GM21529 (cell line): ENCODE measurements around the gene KDELR3.
A peak's percentile ranks its signal among the peaks of the same experiment; 100 is the strongest.

Experiments
- ATAC-seq: cut with Tn5 transposase; IDR thresholded peaks from one replicate; pipeline ENCODE4 v1.9.1; 2021; ENCODE audit not compliant: unreplicated experiment

KDELR3 gene

DNA sequence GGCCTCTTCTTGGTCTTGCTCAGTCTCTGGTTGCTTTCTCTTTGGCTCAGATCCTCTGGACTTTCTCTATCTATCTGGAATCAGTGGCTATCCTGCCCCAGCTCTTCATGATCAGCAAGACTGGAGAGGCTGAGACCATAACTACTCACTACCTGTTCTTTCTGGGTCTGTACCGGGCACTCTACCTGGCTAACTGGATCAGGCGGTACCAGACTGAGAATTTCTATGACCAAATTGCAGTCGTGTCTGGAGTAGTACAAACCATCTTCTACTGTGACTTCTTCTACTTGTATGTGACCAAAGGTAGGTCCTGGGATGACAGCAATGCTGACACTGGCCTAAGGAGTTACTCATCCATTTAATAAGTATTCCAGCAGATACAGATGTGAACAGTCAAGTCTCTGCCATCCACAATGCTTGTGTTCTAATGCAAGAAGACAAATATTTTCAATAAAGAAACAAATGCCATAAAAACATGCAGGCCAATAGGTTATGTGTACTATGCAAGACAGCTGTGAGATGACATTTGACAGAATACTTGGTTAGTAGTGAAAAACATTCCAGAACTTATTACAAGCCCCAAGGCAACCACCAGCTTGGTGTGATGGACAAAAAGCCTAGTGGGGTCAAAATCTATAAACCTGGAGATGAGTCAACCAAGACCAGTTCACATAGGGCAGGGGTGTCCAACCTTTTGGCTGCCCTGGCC, 13.4 kb downstream of the KDELR3 start:
- no peak for ATAC-seq

DNA sequence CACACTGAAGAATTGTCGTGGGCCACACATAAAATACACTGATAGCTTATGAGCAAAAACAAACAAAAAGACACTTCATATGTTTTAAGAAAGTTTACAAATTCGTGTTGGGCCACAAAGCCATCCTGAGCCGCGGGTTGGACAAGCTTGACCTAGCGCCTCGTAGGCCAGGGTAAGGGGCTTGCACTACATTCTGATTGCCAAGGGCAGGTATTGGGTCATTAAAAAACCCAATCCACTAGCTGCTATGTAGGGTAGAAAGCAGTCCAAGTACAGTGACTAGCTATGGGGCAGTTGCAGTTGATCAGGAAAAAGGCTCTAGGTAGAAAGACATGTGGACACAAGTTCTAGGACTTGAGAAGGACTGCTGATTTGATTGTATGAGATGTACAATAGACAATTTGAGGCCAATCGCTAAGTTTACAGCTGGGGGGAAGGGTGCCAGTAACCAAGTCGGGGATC, 14.0 kb downstream of the KDELR3 start:
- no peak for ATAC-seq

DNA sequence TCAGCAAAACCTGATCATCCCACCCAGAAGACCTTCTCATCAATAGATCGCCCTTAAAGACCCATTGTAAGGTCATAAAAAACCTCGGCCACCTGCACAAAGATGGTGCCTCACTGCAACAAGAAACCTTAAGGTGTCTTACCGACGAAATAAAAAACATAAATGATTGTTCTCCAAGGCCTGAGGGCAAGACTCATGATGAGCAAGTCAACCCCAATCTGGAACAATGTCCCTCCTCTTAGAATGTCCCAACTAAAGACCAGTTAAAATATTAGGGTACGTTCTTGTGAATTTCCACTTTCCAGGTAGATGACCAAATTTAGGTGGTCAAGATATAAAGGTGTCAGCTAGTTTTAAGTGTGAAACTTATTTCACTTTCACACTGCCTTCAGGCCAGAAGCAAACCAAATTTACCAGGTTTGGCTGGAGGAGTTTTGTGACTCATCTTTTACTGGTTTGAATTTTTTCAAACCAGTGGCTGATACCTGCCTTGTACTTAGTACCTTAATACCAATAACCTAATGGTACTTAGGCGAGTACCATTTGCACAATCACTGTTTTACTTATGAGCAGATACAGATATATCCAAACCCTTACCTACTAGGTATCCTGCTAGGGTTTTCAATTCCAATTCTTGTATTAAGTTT, 14.9 kb downstream of the KDELR3 start:
- ATAC-seq, result no peak

DNA sequence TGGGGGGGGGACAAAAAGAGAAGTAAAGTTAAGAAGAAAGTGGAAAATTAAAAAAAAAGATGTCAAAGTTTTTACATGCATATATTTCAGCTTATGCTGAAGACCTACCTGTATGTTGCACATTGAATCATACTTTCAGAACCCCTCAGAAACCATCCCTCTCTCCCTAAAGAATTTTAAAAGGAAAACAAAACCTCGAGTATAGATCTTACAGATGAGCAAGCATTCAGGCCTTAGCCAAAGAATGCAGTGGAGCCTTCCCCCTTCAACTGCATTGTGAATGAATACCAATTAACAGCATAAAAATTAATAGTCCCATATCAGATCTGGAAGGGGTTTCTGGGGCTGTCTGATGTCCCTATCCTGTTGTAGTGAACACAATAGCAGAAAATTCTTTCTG, 16.3 kb downstream of the KDELR3 start:
- no peak for ATAC-seq

DNA sequence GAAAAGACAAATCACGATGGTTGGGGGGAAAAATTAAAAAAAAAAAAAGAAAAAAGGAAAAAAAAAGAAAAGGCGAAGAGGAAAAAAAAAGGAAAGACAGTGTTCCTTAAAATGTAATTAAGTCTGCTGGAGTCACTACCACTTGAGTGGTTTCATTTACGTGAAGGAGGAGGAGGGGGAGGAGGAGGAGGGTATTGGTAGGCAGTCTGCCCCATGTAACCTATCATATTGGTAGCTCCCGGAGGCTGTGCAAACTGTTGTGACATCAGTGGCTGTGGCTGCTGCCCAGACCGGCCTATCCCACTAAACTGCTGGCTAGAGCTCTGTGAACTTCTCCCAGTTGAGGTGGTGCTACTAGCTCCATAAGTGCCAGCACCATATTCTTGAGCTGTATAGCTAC, 17.9 kb downstream of the KDELR3 start:
- no peak for ATAC-seq

DNA sequence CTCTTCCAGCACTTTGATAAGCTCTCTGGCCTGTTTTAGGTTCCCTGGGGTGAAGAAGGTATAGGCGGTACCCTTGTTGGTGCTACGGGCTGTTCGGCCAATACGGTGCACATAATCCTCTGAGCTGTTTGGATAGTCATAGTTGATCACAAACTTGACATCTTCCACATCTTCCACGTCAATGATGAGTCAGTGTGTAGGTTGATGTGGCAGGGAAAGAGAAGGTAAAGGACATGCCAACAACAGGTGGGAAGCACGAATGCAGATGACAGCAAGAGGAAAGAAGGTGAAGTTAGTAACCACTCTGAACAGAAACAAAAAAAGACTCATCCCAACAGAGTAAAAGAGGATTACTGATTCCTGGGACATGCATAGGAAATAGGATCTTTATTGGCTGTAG, 20.1 kb downstream of the KDELR3 start:
- no peak for ATAC-seq

DNA sequence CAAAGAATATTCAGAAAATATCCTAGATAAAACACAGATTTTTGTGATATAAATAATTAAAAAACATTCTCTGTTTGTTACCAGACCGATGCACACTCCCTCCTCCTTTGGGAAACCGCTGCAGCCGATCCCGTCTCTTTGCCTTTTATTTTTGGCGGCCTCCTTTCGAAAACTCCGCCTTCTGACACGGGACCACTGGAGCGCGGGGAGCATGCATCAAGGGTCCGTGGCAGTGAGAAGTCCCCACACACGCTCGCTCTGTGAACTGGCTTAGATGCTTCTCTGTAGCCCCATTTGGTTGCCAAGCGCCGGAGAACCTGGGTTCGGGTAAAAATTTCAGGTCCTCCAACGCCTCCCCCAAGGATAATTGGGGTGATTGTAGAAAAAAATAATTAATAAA, 21.2 kb downstream of the KDELR3 start:
- ATAC-seq, result no peak

DNA sequence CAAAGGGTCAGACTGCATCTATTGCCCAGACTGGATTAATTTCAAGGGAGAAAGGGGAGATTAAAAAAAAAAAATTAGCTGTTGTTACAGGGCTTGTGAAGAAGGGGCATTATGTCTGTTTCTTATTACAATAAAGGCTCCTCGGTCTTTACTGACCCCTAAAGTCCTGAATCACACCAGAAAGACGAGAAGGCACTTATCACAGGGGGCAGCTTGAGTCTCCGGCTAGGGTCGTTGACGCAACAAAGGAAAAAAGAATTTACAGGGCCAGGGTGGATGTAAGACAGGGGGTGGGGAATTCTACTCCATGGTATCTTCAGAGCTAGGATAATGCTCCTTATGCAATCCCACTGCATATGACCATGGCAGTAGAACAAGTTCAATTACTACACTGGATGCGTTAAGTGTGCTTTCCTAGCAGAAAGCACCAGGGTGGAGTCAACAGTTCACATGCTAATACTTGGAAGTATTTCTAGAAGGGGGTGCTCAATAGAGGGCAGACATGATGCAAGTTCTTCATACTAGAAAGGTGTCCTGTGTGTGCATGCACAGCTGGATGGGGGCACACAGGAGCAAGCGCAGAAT, 21.8 kb downstream of the KDELR3 start:
- no peak for ATAC-seq

DNA sequence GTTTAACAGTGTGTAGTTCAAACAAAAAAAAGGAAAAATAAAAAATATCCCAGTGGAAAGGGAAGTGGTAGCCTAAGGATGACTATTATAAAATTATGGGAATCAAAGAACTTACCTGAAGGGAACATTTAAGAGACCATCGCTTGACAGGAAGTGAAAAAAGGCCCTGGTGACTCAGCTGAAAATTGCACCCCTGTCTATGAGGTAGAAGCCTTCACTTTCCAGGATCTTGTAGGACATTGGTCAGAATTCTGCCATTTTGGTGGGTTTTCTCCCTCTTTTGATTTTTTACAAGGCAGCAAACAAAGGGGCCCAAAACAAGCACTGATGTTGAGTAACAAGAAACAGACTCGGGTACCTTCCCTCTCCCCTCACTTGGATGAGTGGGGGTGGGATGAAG, 22.6 kb downstream of the KDELR3 start:
- no peak for ATAC-seq

DNA sequence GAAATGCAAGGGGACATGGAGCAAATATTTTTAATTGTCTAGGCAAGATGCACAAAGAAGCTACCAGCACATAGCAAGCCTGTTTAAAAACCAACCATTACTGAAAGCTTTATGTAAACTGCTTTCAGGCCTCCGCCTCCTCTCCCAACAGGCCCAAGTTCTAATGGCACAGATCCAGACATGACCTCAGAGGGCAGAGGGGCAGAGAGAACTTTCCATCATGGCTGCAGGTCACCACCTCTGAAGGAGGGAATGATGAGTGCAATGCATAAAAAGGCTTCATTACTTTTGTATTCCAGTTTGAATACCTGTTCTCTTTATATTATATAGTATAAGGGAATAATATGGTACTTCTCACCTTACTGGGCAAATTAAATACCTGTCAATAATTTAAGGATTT, 23.0 kb downstream of the KDELR3 start:
- ATAC-seq, result no peak

DNA sequence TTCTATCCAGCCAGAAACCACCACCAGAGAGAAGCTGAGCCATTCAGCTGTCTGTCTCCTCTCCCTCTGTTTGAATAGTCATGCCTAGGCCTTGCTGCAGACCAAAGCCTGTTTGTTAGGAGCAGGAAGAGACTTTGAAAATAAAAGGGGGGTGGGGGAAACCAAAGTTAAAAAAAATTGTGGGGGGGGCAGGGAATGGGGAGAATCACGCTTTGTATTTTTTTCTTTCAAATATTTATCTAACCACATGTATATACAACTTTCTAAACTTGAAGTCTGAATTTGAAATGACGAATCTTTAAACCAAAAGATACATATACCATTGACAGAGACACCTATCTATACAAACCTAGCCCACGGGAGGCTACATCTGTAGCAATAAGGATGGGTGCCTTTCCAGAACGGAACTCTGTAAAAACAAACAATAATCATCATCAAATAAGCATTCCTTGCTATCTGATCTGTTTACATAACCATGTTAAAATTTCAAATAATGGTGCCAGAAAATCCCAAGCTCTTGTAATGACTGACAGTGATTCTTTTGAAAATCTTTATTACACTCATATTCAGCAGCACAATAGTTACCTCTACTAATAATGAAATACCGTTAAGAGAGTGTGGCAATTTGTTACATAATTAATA, 23.9 kb downstream of the KDELR3 start:
- ATAC-seq, result no peak

DNA sequence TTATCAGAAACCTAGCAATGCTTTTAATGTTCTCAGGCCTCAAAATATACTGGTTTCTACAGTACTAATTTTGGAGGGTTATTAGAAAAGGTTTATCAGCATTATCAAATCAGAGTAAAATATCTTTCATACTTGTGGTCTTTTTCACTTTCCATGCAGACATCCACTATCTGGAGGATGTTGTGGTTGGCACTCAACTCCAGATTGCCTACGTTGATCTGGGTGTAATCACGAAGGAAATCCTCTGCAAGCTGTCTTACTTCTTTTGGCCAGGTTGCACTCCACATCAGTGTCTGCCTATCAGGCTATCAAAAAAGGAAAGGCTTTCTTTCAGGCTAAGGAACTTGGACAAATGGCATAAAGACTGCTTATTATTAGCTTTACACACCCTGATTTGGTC, 26.6 kb downstream of the KDELR3 start:
- ATAC-seq, result no peak

DNA sequence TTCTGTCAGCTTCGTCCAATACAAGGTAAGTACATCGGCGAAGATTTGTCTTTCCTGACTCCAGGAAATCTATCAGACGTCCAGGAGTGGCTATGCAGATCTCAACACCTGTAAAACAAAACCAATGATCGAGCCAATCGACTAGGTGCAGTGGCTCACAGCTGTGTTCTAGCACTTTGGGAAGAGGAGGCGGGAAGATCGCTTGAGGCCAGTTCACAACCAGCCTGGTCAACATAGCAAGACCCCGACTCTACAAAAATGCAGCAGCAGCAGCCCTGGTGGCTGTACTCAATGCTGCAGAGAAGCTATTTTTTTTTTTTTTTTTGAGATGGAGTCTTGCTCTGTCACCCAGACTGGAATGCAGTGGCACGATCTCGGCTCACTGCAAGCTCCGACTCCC, 27.0 kb downstream of the KDELR3 start:
- no peak for ATAC-seq

DNA sequence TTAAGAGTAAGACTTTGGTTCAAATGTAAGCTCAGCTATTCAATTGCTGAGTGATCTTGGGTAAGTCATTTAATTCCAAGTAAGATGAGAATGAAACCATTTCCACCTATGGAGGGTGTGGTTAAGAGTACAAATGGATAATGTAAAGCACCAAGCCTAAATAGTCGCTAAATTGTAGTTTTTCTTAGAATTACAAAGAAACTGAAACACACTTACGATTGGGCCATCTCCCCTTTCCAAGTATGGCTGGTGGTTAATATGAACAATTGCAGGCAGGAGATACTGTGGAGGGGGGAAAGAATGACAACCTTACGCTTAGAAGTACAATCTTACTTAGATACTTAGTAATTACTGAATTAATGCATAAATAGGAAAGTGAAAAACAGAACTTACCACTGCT, 30.0 kb downstream of the KDELR3 start:
- ATAC-seq, result no peak

DNA sequence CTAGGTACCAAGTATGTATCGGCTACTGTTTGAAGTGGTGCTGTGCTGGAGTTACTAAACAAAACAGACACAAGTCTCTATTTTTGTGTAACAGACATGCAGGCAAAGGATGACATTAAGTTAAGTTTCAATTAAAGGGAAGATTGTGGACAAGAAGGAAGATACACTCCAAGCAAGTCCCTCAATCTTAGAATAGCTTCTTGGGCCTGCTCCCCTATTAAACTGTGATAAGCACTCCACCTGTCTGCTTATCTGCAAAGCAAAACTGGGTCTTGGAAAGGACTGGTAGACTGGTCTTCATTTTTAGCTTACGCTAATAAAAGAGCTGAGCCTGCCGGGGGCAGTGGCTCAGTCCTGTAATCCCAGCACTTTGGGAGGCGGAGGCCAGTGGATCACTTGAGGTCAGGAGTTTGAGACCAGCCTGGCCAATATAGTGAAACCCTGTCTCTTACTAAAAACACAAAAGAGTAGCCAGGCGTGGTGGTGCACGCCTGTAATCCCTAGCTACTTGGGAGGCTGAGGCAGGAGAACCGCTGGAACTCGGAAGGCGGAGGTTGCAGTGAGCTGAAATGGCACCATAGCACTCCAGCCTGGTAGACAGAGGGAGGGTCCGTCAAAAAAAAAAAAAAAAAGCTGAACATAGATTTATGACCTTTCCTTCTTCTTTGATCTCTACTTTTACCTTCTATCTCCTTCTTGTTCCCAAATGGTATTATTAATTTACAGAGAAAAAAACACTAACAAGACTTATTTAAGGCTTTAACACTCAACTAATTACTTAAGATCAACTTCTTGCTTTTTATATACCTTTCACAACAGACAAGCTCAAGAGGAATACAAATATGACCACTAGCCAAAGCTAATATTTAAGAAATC, 34.1 kb downstream of the KDELR3 start:
- ATAC-seq, result no peak

DNA sequence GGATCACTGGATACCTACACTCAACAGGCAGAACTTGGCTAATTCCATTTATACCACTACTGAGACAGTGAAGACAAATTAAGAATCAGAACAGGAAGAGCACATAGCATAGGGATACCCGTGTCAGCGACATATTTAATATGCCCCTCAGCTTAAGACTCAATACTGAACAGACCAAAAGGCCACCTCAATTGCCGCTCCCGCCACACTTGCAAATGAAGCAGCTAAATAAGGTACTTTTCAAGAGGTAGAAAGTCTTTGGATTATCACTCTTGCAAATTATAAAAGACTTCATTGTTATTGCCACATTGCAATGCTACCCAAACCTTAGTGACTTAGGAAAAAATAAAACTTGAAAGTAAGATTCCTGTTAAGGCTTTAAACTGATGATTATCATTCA, 35.1 kb downstream of the KDELR3 start:
- ATAC-seq, result no peak

DNA sequence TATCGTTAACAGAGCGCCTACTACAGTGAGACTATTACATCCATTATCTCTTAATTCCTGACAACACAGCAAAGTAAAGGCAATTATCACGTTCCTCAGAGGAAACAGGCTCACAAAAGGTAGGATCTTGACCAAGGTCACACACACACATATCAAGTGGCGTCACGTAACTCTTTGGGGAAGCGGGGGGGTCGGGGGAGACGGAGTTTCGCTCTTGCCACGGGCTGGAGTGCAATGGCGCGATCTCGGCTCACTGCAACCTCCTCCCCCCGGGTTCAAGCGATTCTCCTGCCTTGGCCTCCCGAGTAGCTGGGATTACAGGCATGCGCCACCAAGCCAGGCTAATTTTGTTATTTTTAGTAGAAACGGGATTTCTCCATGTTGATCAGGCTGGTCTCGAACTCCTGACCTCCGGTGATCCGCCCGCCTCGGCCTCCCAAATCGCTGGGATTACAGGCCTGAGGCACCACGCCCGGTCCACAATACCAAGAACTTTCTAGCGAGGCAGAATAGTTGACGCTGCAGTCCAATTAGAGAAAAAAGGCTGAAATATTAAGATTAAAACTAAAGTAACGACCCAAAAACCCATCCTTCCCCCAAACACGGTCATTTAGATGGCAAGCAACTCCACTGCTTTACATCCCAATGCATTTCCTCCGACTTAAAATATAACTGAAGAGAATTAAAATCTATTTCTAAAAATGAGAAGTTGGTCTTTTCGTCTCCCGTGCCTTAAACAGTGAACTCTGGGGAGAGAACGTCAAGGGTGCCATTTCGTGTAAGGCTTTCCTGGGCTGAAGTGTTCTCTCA, 37.0 kb downstream of the KDELR3 start:
- ATAC-seq, result no peak

DNA sequence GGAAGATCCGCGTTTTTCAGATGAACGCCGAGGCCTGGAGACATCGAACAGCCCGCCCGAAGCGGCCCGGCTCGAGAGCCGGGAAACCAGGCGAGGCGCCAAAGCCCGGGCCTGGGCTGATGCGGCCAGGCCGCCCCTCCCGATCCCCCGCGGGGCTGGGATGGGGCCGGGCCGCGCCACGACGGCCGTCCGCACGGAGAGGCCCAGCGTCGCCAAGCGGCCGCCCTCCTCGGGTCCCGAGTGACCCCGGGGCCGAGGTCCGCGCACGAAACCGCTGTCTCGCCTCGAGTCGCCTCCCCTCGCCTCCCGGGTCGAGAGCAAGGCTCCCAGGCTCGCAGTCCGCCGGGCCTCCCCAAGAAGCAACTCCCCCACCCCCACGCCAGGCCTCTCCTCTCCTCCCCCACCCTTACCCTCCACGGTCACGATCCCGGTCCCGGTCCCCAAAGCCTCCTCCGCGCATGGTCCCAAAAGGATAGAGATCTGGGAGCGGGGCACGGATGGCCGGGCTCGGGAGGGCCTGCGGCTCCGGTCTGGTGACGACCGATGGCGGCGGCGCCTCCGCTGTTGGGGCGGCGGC, 37.7 kb downstream of the KDELR3 start:
- ATAC-seq, result peak; percentile 23

DNA sequence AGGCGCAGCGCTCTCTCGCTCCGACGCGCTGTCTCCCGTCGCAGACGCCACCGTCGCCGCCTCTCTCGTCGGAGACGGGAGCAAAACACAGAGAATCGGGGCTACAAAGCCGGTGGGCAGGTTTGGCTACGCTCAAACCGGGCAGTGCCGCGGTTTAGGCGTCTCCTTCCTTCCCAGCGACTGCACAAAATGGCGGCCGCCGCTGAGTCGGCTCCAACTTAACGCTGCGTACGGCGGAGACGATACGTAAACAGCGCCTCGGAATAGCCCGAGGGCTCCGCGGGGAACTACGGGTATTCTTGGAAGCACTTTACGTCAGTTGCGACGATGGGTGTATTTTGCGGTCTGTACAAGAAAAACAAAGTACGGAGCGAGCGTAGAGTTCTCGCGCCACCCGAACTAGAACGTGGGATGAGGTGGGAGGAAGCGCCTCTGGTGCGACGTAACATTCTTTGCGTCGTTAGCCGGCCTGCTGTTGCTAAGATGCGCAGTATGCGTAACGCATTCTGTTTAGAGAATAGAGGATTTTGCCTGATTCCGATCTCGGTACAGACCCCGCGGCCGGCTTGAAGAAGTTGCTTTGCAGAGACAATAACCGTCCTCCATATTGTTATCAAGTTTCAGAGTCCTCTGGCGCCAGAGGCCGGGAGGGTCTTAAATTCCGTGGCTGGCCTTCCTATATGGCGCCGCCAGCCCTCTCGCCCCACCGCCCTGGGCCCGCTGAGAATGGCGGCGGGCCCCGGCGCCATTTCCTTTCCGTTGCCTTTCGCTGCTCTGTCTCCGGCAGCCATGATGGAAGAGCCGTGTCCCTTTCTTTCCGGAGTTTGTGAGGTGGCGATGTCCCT, 38.4 kb downstream of the KDELR3 start, which contains the start of gene DDX17:
Gene DDX17, minus strand, starts transcription at position 194 of the 845 bp plus-strand sequence.
- ATAC-seq, result peak; percentile 85
